GM21528 (cell line): ENCODE measurements around the gene CUEDC2.

Source experiments
- ATAC-seq: cut with Tn5 transposase; IDR thresholded peaks from one replicate; pipeline ENCODE4 v1.9.1; 2021; ENCODE audit warnings: mild to moderate bottlenecking, moderate library complexity; ENCODE audit not compliant: unreplicated experiment, low FRiP score

CUEDC2 gene

GRCh38 chr10:102399217-102400021 is 33.0 kb downstream of the CUEDC2 start:
- ATAC-seq, result peak; percentile 38

GRCh38 chr10:102398172-102399020 is 34.0 kb downstream of the CUEDC2 start:
- no peak for ATAC-seq

GRCh38 chr10:102397222-102398171 is 34.9 kb downstream of the CUEDC2 start:
- no peak for ATAC-seq

- no peak for ATAC-seq
These were observed 35.6 kb downstream of the CUEDC2 start for GRCh38 chr10:102396730-102397151.

GRCh38 chr10:102396317-102396650 is 36.1 kb downstream of the CUEDC2 start:
- ATAC-seq, result no peak

GRCh38 chr10:102395400-102396316 is 36.7 kb downstream of the CUEDC2 start, which contains the start of gene NFKB2:
Gene NFKB2, plus strand, starts transcription at chr10:102395705. Its CDS starts 255 bp downstream, at chr10:102395960.
- peak; percentile 35 for ATAC-seq

GRCh38 chr10:102394801-102395399 is 37.5 kb downstream of the CUEDC2 start:
- ATAC-seq, result no peak

GRCh38 chr10:102394079-102394800 is 38.1 kb downstream of the CUEDC2 start:
- peak; percentile 80 for ATAC-seq

- no peak for ATAC-seq
These were observed 38.8 kb downstream of the CUEDC2 start for GRCh38 chr10:102393411-102394078.

GRCh38 chr10:102392306-102392705 is 40.1 kb downstream of the CUEDC2 start:
- no peak for ATAC-seq

- ATAC-seq, result no peak
These were observed 42.5 kb downstream of the CUEDC2 start for GRCh38 chr10:102389894-102390293.

GRCh38 chr10:102384606-102385429 is 47.6 kb downstream of the CUEDC2 start:
- ATAC-seq, result no peak

- ATAC-seq, result no peak
These were observed 48.3 kb downstream of the CUEDC2 start for GRCh38 chr10:102384053-102384452.

GRCh38 chr10:102382871-102383270 is 49.5 kb downstream of the CUEDC2 start:
- no peak for ATAC-seq

GRCh38 chr10:102381983-102382382 is 50.4 kb downstream of the CUEDC2 start:
- ATAC-seq, result no peak

- ATAC-seq, result no peak
These were observed 53.0 kb downstream of the CUEDC2 start for GRCh38 chr10:102379383-102379782.

- no peak for ATAC-seq
These were observed 55.5 kb downstream of the CUEDC2 start for GRCh38 chr10:102376901-102377300.
